Prostate gland (tissue), 2 donors: Measurements from ENCODE around the gene PLCB2.

Experiments used
- CTCF ChIP-seq, 4 experiments: fragments of 200-600 bp in 2 of 4; fragments of 450-650 bp in 2 of 4; sonication (generic) in 2 of 4; IDR thresholded peaks; 1 replicate in 3 of 4; 2 replicates in 1 of 4; pipeline ENCODE4 v1.5.1; 2016 to 2019; ENCODE audit warnings: antibody characterized with exemption in 4 of 4, mild to moderate bottlenecking in 2 of 4, moderate library complexity in 2 of 4
- POLR2A ChIP-seq: fragments of 450-650 bp; IDR thresholded peaks from one replicate; pipeline ENCODE4 v1.6.1; 2016; ENCODE audit warnings: antibody characterized with exemption, mild to moderate bottlenecking

DNA sequence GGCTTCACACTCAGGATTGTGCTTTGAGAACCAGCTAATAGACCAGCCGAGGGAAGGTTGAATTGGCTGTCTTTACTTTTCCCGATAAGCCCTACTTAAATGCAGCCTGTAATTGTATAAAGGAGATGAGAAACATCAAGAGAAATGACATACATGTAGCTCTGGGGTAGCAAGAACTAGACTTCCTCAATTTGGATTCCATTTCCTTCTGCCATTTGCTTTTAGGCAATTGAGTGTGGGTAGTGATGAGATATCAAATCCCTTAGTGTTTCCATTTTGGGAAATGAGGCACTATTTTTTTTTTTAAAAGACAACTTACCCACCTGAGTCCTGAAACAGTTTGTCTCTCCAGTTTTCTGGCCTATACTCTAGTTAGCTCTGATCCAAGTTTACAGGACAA, 18.0 kb upstream of the PLCB2 start:
- TF ChIP-seq CTCF (IDR thresholded peaks at IDR 0.05) (no peak), POLR2A (no peak)
